ENCODE results near the gene MACIR. TPM values are rescaled to one million over a fixed set of nuclear protein-coding genes. Genes with fewer than 3 reads are reported as not detected.
A peak's percentile ranks its signal among the peaks of the same experiment; 100 is the strongest.

MACIR gene
- total RNA-seq: 1 to 10 TPM; 3.8 to 4.8 TPM

GRCh38 chr5:103258368-103258956, at the start of gene MACIR:
Gene MACIR, plus strand, starts transcription at chr5:103258763. Its CDS starts 17,157 bp downstream, at chr5:103275920.
- Histone ChIP-seq H3K9me3 (no peaks in the 10 kb centered on the region), H3K36me3 (no peaks in the 10 kb centered on the region), H3K27ac (peak within 1 kb of the TSS; percentile 88 to 91), H3K27me3 (no peaks in the 10 kb centered on the region), H3K4me1 (peaks cover 0 to 33% of the 10 kb centered on the region in 2 donors), H3K4me3 (peak within 1 kb of the TSS; percentile 87 to 94)
- TF ChIP-seq, protein P1, sequence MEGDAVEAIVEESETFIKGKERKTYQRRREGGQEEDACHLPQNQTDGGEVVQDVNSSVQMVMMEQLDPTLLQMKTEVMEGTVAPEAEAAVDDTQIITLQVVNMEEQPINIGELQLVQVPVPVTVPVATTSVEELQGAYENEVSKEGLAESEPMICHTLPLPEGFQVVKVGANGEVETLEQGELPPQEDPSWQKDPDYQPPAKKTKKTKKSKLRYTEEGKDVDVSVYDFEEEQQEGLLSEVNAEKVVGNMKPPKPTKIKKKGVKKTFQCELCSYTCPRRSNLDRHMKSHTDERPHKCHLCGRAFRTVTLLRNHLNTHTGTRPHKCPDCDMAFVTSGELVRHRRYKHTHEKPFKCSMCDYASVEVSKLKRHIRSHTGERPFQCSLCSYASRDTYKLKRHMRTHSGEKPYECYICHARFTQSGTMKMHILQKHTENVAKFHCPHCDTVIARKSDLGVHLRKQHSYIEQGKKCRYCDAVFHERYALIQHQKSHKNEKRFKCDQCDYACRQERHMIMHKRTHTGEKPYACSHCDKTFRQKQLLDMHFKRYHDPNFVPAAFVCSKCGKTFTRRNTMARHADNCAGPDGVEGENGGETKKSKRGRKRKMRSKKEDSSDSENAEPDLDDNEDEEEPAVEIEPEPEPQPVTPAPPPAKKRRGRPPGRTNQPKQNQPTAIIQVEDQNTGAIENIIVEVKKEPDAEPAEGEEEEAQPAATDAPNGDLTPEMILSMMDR (IDR thresholded peaks at IDR 0.05): no peak
- DNase-seq (ENCODE audit: low spot score): peak; percentile 95

DNA sequence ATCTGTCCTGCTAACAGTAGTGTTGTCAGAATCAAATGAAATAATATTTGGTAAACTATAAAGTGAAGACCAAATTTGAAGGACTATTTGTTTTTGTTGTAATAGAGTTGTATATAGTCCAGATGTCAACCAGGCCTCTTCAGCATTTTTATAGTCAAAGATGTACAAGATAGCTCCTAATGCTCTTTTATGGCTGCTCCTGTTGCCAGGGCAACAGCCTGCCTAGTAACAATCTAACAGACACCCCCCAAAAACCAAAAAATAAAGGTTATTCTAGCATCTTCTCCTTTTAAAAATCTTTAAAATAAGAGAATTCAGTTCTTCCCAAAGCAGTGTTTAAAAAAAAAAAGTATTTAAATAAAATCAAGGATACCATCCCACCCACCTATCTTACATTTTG, 49.5 kb upstream of the MACIR start:
- no peaks in the 10 kb centered on the region for H3K36me3 ChIP-seq
- TF ChIP-seq, protein P1 (IDR thresholded peaks at IDR 0.05): no peak
- no peak overlapping the region for H3K4me3 ChIP-seq
- H3K4me1 ChIP-seq: peaks cover 0 to 10% of the 10 kb centered on the region in 2 donors
- no peaks in the 10 kb centered on the region for H3K27me3 ChIP-seq
- no peak for DNase-seq (ENCODE audit: low spot score)
- H3K27ac ChIP-seq: no peak overlapping the region
- no peaks in the 10 kb centered on the region for H3K9me3 ChIP-seq

DNA sequence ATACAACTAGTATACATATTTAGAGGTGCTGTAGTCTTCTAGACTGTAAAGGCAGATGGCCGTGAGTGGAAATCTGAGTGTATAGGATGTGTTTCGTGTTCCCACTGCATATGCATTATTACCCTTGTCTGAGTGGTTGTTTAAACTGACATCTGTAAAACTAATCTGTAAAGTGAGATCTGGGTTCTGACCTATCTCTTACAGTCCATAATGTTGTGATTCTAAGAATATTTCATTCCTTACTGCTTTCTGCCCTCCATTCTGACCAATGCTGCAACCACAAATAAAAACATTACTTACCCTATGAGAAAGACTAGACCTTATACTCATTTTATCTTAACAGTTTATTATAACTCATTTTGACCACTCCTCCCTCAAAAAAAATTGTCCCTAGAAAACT, 47.6 kb upstream of the MACIR start:
- Histone ChIP-seq H3K27ac (no peak overlapping the region), H3K9me3 (no peaks in the 10 kb centered on the region), H3K36me3 (no peaks in the 10 kb centered on the region), H3K27me3 (no peaks in the 10 kb centered on the region), H3K4me3 (no peak overlapping the region), H3K4me1 (peaks cover 0 to 10% of the 10 kb centered on the region in 2 donors)
- no peak for DNase-seq (ENCODE audit: low spot score)
- TF ChIP-seq, protein P1 (IDR thresholded peaks at IDR 0.05): no peak

DNA sequence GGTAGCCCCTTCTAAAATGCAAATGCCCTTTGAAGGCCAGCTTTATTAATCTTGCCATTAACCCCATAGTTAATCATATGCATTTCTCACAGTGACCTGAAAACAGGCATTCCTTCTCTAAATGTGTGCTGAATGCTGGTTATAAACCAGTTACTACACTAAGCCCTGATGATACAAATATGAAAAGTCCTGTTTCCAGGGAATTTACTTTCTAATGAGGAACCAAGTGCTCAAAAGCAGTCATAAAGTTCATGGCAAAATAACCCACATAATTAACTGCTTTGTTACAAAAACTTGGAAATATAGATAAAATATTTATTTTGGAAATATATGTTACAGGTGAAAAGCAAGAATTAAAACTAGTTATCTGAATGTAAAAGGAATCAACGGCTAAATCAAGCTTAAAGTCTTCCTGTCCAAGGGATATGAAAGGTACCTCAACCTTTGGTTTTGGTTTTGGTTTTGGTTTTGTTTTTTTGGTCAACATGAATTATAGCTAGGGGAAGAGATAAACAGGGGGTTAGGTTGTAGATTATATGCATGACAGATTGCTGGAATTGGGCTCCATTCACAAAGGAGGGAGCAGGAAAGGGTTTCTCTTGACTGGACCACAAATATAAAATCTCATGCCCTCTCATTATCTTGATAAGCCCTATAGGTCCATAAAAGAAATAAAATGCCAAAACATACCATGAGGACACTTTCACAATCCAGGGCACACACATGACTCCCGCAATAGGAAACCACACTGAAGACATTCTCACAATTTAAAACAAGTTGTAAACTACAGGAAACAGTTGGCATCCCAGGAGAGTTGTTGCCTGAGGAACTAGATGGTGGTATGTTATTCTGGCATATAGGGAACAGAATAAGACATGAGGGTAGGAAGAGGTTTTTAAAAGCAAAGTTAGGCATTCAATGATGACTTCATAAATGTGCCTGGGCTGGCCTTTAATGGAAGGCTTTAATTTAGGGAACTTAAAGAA, 46.7 kb upstream of the MACIR start:
- TF ChIP-seq, protein P1 (IDR thresholded peaks at IDR 0.05): no peak
- no peak overlapping the region for H3K4me3 ChIP-seq
- H3K4me1 ChIP-seq: peaks cover 0 to 10% of the 10 kb centered on the region in 2 donors
- H3K27me3 ChIP-seq: no peaks in the 10 kb centered on the region
- no peak overlapping the region for H3K27ac ChIP-seq
- DNase-seq (ENCODE audit: low spot score): no peak
- no peaks in the 10 kb centered on the region for H3K36me3 ChIP-seq
- no peaks in the 10 kb centered on the region for H3K9me3 ChIP-seq

GRCh38 chr5:103216137-103216536, 42.4 kb upstream of the MACIR start:
- no peaks in the 10 kb centered on the region for H3K4me1 ChIP-seq
- no peaks in the 10 kb centered on the region for H3K27me3 ChIP-seq
- H3K27ac ChIP-seq: no peak overlapping the region
- TF ChIP-seq, protein P1 (IDR thresholded peaks at IDR 0.05): no peak
- H3K9me3 ChIP-seq: no peaks in the 10 kb centered on the region
- H3K36me3 ChIP-seq: no peaks in the 10 kb centered on the region
- no peak for DNase-seq (ENCODE audit: low spot score)
- H3K4me3 ChIP-seq: no peak overlapping the region
